Astrocyte (in vitro differentiated cells and primary cell): ENCODE results near the gene PTPRN2. TPM values are rescaled to one million over a fixed set of nuclear protein-coding genes. Genes with fewer than 3 reads are reported as not detected.

Source experiments
- DNase-seq: peaks from one replicate; pipeline ENCODE4 v3.0.0-alpha.2; 2010; ENCODE audit warnings: low read depth
- FAIRE-seq: peaks from 2 replicates; lab custom pipeline; 2011; peaks lifted over from hg19 to GRCh38; lab: Jason Lieb, UNC
- H2AFZ ChIP-seq: 2 replicates; pipeline ENCODE4 v1.6.0; 2012; ENCODE audit warnings: low read depth, low read length, inconsistent platforms
- H3K27ac ChIP-seq: 2 replicates; pipeline ENCODE4 v1.5.1; 2011; ENCODE audit warnings: low read depth, low read length, inconsistent platforms
- H3K27me3 ChIP-seq: 2 replicates; pipeline ENCODE4 v1.6.0; 2011; ENCODE audit warnings: low read length, inconsistent platforms; ENCODE audit not compliant: insufficient read depth
- H3K36me3 ChIP-seq: 2 replicates; pipeline ENCODE4 v1.5.1; 2011; ENCODE audit warnings: low read length, inconsistent platforms; ENCODE audit not compliant: insufficient read depth
- H3K4me1 ChIP-seq: 2 replicates; pipeline ENCODE4 v1.5.1; 2011; ENCODE audit warnings: low read length, inconsistent platforms; ENCODE audit not compliant: insufficient read depth
- H3K4me2 ChIP-seq: 2 replicates; pipeline ENCODE4 v1.6.0; 2012; ENCODE audit warnings: low read length, inconsistent platforms
- H3K4me3 ChIP-seq: 2 replicates; pipeline ENCODE4 v1.5.1; 2011; ENCODE audit warnings: low read depth, mild to moderate bottlenecking, low read length, inconsistent platforms; ENCODE audit not compliant: insufficient read depth
- H3K79me2 ChIP-seq: 2 replicates; pipeline ENCODE4 v1.6.0; 2012; ENCODE audit warnings: mild to moderate bottlenecking, low read length, inconsistent platforms; ENCODE audit not compliant: insufficient read depth
- H3K9ac ChIP-seq: 2 replicates; pipeline ENCODE4 v1.6.0; 2012; ENCODE audit warnings: mild to moderate bottlenecking, low read length, inconsistent platforms
- H3K9me3 ChIP-seq: 2 replicates; pipeline ENCODE4 v1.5.1; 2012; ENCODE audit warnings: low read depth, mild to moderate bottlenecking, low read length, inconsistent platforms; ENCODE audit not compliant: insufficient read depth
- H4K20me1 ChIP-seq: 2 replicates; pipeline ENCODE4 v1.6.0; 2012; ENCODE audit warnings: low read length, inconsistent platforms; ENCODE audit not compliant: insufficient read depth
- H3K27ac Mint-ChIP-seq: one replicate; pipeline ENCODE4 v1.8.0; 2021; ENCODE audit warnings: mild to moderate bottlenecking, mixed read lengths; ENCODE audit not compliant: unreplicated experiment
- H3K27me3 Mint-ChIP-seq: one replicate; pipeline ENCODE4 v1.8.0; 2021; ENCODE audit warnings: low read depth, mixed read lengths; ENCODE audit not compliant: unreplicated experiment
- H3K36me3 Mint-ChIP-seq: one replicate; pipeline ENCODE4 v1.8.0; 2021; ENCODE audit warnings: low read depth, mixed read lengths; ENCODE audit not compliant: unreplicated experiment
- H3K4me1 Mint-ChIP-seq: one replicate; pipeline ENCODE4 v1.8.0; 2021; ENCODE audit warnings: low read depth, mixed read lengths; ENCODE audit not compliant: unreplicated experiment
- H3K4me3 Mint-ChIP-seq: one replicate; pipeline ENCODE4 v1.8.0; 2021; ENCODE audit warnings: mild to moderate bottlenecking, moderate library complexity, mixed read lengths; ENCODE audit not compliant: unreplicated experiment
- H3K9me3 Mint-ChIP-seq: one replicate; pipeline ENCODE4 v1.8.0; 2021; ENCODE audit warnings: mild to moderate bottlenecking, mixed read lengths; ENCODE audit not compliant: unreplicated experiment
- EZH2 ChIP-seq: IDR thresholded peaks from 2 replicates; pipeline ENCODE4 v1.6.1; 2012; ENCODE audit warnings: mild to moderate bottlenecking, low read length, inconsistent platforms; ENCODE audit not compliant: insufficient read depth
- total RNA-seq: library from RNA; stranded (reverse); gene quantifications from 2 replicates; pipeline ENCODE4 v1.2.1, GENCODE V29; 2021
- TF ChIP-seq, protein P1 (sequence below): IDR thresholded peaks from 2 replicates; pipeline ENCODE4 v1.5.1; 2011; ENCODE audit warnings: low read depth, mild to moderate bottlenecking, inconsistent platforms, low read length, moderate library complexity; ENCODE audit not compliant: insufficient read depth

Gene PTPRN2
- total RNA-seq, 1 donor from 2014 or later, result 0.09 TPM

DNA sequence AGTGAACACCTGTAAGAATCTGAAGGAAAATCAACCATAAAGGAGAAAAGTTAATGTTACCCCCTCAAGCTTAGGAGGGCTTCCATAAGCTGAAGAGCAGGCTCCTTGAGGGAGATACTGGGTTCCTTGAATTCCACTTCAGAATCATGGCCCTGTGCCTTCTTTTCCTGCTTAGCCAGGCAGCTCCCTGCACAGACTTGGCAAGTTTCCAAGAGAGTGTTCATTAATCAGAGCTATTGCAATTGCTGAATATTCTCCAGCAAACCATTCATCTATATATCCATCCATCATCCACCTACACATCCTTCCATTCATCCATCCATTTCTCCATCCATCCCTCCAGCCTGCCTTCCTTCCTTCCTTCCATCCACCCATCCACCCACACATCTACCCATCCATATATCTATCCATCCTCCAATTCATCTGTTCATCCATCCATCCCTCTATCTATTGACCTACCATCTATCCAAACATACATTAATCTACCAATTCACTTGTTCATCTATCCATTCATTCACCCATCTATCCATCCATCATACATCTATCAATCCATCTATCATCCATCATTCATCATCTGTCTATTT lies 574.4 kb downstream of the PTPRN2 start:
- no peak overlapping the region for H3K27ac ChIP-seq
- FAIRE-seq (no peak), DNase-seq (no peak)
- TF ChIP-seq, protein P1, sequence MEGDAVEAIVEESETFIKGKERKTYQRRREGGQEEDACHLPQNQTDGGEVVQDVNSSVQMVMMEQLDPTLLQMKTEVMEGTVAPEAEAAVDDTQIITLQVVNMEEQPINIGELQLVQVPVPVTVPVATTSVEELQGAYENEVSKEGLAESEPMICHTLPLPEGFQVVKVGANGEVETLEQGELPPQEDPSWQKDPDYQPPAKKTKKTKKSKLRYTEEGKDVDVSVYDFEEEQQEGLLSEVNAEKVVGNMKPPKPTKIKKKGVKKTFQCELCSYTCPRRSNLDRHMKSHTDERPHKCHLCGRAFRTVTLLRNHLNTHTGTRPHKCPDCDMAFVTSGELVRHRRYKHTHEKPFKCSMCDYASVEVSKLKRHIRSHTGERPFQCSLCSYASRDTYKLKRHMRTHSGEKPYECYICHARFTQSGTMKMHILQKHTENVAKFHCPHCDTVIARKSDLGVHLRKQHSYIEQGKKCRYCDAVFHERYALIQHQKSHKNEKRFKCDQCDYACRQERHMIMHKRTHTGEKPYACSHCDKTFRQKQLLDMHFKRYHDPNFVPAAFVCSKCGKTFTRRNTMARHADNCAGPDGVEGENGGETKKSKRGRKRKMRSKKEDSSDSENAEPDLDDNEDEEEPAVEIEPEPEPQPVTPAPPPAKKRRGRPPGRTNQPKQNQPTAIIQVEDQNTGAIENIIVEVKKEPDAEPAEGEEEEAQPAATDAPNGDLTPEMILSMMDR, result no peak
- TF ChIP-seq EZH2, result no peak
- Mint-ChIP-seq H3K9me3 (peaks cover 15% of the 10 kb centered on the region), H3K27me3 (no peaks in the 10 kb centered on the region), H3K4me3 (no peak overlapping the region), H3K4me1 (no peaks in the 10 kb centered on the region), H3K36me3 (no peaks in the 10 kb centered on the region), H3K27ac (no peak overlapping the region)
- H3K4me3 ChIP-seq, result no peak overlapping the region
- no peaks in the 10 kb centered on the region for H3K9me3 ChIP-seq
- H3K36me3 ChIP-seq, result no peaks in the 10 kb centered on the region
- no peaks in the 10 kb centered on the region for H3K79me2 ChIP-seq
- H4K20me1 ChIP-seq, result no peaks in the 10 kb centered on the region
- no peak overlapping the region for H3K9ac ChIP-seq
- no peak overlapping the region for H2AFZ ChIP-seq
- no peak overlapping the region for H3K4me2 ChIP-seq
- peaks cover 3% of the 10 kb centered on the region for H3K27me3 ChIP-seq
- no peaks in the 10 kb centered on the region for H3K4me1 ChIP-seq

DNA sequence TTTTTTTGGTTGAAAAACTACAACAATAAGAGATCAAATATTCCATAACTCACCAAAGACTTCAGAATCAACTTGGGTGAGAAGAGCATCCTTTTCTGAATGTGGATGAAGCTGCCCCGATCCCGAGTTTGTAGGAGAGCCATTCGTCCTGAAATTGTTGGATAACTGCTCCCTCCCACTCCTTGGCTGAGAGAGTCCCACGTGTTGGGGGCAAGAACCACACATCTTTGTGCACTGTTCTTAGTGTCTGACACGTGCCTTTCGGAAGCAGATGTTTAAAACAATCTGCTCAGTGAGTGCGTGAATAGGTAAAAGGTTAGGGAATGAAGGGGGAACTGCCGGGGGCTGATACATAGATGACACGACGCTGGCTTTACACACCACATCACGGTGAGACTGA lies 575.7 kb downstream of the PTPRN2 start:
- Mint-ChIP-seq H3K27ac (no peak overlapping the region), H3K36me3 (no peaks in the 10 kb centered on the region), H3K9me3 (peaks cover 14% of the 10 kb centered on the region), H3K4me3 (no peak overlapping the region), H3K4me1 (no peaks in the 10 kb centered on the region), H3K27me3 (no peaks in the 10 kb centered on the region)
- no peak overlapping the region for H3K4me2 ChIP-seq
- H3K79me2 ChIP-seq, result no peaks in the 10 kb centered on the region
- TF ChIP-seq, protein P1, result no peak
- TF ChIP-seq EZH2, result no peak
- no peaks in the 10 kb centered on the region for H3K9me3 ChIP-seq
- FAIRE-seq (no peak), DNase-seq (no peak)
- H3K36me3 ChIP-seq, result no peaks in the 10 kb centered on the region
- H3K4me1 ChIP-seq, result no peaks in the 10 kb centered on the region
- H4K20me1 ChIP-seq, result no peaks in the 10 kb centered on the region
- H3K27me3 ChIP-seq, result peaks cover 3% of the 10 kb centered on the region
- no peak overlapping the region for H3K27ac ChIP-seq
- no peak overlapping the region for H3K9ac ChIP-seq
- H2AFZ ChIP-seq, result no peak overlapping the region
- H3K4me3 ChIP-seq, result no peak overlapping the region

DNA sequence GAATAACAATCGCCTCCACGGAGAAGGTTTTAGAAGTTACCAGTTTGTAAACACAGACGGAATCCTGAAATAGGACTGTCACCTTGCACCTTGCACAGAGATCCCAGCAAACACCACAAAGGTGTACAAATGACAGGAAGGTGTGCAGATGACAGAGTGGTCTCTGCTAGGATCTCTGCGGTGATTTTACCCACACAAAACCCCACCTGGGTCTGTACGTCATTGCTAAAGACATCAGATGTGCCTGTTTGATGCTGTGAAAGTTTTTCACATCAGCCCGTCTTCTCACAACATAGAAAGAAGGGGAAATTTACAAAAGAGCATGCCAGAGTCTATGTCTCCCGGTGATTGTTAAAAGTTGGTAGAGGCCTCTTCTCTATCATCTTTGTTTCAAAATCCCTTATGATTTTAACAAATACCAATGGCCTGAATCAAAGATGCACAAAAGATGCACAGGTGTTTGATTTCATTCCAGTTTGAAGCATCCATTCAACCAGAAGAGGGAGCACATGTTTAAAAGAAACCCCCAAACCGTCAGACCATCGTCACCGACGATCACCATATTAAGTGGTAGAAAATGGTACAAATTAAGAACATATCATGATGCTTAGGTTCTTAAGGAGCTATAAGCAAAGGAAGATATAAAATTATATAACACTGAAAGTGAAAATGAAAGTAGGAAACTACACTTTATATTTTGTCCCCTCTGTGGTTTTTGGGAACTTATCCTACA lies 576.5 kb downstream of the PTPRN2 start:
- no peak for TF ChIP-seq EZH2
- TF ChIP-seq, protein P1, result no peak
- no peak overlapping the region for H3K9ac ChIP-seq
- no peaks in the 10 kb centered on the region for H3K79me2 ChIP-seq
- Mint-ChIP-seq H3K4me3 (no peak overlapping the region), H3K36me3 (no peaks in the 10 kb centered on the region), H3K27me3 (no peaks in the 10 kb centered on the region), H3K27ac (no peak overlapping the region), H3K4me1 (no peaks in the 10 kb centered on the region), H3K9me3 (peaks cover 10% of the 10 kb centered on the region)
- no peak overlapping the region for H3K4me2 ChIP-seq
- H3K27me3 ChIP-seq, result peaks cover 3% of the 10 kb centered on the region
- H3K36me3 ChIP-seq, result no peaks in the 10 kb centered on the region
- no peaks in the 10 kb centered on the region for H3K4me1 ChIP-seq
- H3K27ac ChIP-seq, result no peak overlapping the region
- no peak overlapping the region for H3K4me3 ChIP-seq
- FAIRE-seq (no peak), DNase-seq (no peak)
- no peak overlapping the region for H2AFZ ChIP-seq
- H3K9me3 ChIP-seq, result no peaks in the 10 kb centered on the region
- no peaks in the 10 kb centered on the region for H4K20me1 ChIP-seq
